ENCODE measurements around the gene CBLB. TPM values are rescaled to one million over a fixed set of nuclear protein-coding genes. Genes with fewer than 3 reads are reported as not detected.
"Not testable (repeated sequence)": the region's sequence is repeated elsewhere in the genome, so short reads cannot be mapped to it uniquely, and the experiment has no call there.

The CBLB gene
- total and polyA plus RNA-seq, 2 experiments from 2014 or later, result 20.5 to 47.7 TPM

- ATAC-seq; H3K36me3 ChIP-seq (ENCODE audit: insufficient read depth); H3K4me3 Mint-ChIP-seq; H3K27me3 Mint-ChIP-seq (ENCODE audit: insufficient read depth, low read depth, poor library complexity); H3K4me1 Mint-ChIP-seq; H3K9me2 ChIP-seq (ENCODE audit: insufficient read depth); H3K79me2 ChIP-seq (replicated peaks; ENCODE audit: insufficient read depth); H3K27me3 ChIP-seq (ENCODE audit: insufficient read depth); H3F3A ChIP-seq (replicated peaks; ENCODE audit: low read depth); H2AFZ ChIP-seq; H4K20me1 ChIP-seq (replicated peaks; ENCODE audit: insufficient read depth); H3K4me1 ChIP-seq (ENCODE audit: insufficient read depth); H3K4me2 ChIP-seq; H3K27ac Mint-ChIP-seq; H3K27ac ChIP-seq (ENCODE audit: low read depth); H3K4me3 ChIP-seq; DNase-seq (ENCODE audit: low spot score): not testable (repeated sequence)
- H3K36me3 Mint-ChIP-seq (ENCODE audit: low read depth), result peaks cover 28% of the 10 kb centered on the region
- H3K9me3 Mint-ChIP-seq, result peaks cover 15% of the 10 kb centered on the region
Measured at GRCh38 chr3:105727036-105727435, 141.8 kb downstream of the CBLB start.

GRCh38 chr3:105722943-105723556, 145.8 kb downstream of the CBLB start:
- Histone ChIP-seq H3K79me2 (replicated peaks; ENCODE audit: insufficient read depth) (no peaks in the 10 kb centered on the region), H3K4me3 (no peak overlapping the region), H3F3A (replicated peaks; ENCODE audit: low read depth) (no peaks in the 10 kb centered on the region), H3K36me3 (ENCODE audit: insufficient read depth) (peaks cover 6% of the 10 kb centered on the region; the same call in 1 of the 2 replicates), H4K20me1 (replicated peaks; ENCODE audit: insufficient read depth) (no peaks in the 10 kb centered on the region), H3K4me2 (no peak overlapping the region), H3K4me1 (ENCODE audit: insufficient read depth) (no peaks in the 10 kb centered on the region; the same call in 1 of the 2 replicates), H3K27me3 (ENCODE audit: insufficient read depth) (no peaks in the 10 kb centered on the region), H3K9me2 (ENCODE audit: insufficient read depth) (no peaks in the 10 kb centered on the region), H3K27ac (ENCODE audit: low read depth) (no peak overlapping the region), H2AFZ (no peak overlapping the region)
- TF ChIP-seq POLR2AphosphoS5 (IDR thresholded peaks at IDR 0.05; ENCODE audit: low read depth) (no peak), JUNB (IDR thresholded peaks at IDR 0.05; ENCODE audit: unreplicated experiment) (no peak), CTCF (conservative IDR thresholded peaks at IDR 0.05; ENCODE audit: low read depth in 2 of 2) (no peak), ZNF114 (CRISPR knock-in tag; IDR thresholded peaks at IDR 0.05) (no peak), ZNF331 (CRISPR knock-in tag; IDR thresholded peaks at IDR 0.05; ENCODE audit: low read depth) (no peak), ZNF462 (CRISPR knock-in tag; IDR thresholded peaks at IDR 0.05) (no peak)
- DNase-seq (ENCODE audit: low spot score), result no peak
- Mint-ChIP-seq H3K27me3 (ENCODE audit: insufficient read depth, low read depth, poor library complexity) (no peaks in the 10 kb centered on the region), H3K9me3 (peaks cover 13% of the 10 kb centered on the region), H3K27ac (no peak overlapping the region), H3K4me1 (peaks cover 2% of the 10 kb centered on the region; the same call in 1 of the 3 replicates), H3K36me3 (ENCODE audit: low read depth) (peaks cover 26% of the 10 kb centered on the region), H3K4me3 (no peak overlapping the region)
- no peak for ATAC-seq

Data from GM23338 (cell line).